Transverse colon (tissue), 4 donors: ENCODE data around the gene GPR139. TPM values are rescaled to one million over a fixed set of nuclear protein-coding genes. Genes with fewer than 3 reads are reported as not detected.

Experiments used
- DNase-seq: peaks from one replicate; pipeline ENCODE4 v3.0.0-alpha.2; 2019
- H3K27ac ChIP-seq, 4 donors: fragments of 200-600 bp; sonication (generic); 2 replicates each; pipeline ENCODE4 v1.5.1; 2016 to 2018; ENCODE audit warnings: inconsistent platforms in 4 of 4
- H3K27me3 ChIP-seq: fragments of 200-600 bp; sonication (generic); 2 replicates; pipeline ENCODE4 v1.5.1; 2017; ENCODE audit warnings: inconsistent platforms
- H3K36me3 ChIP-seq, 4 donors: fragments of 200-600 bp; sonication (generic); 2 replicates each; pipeline ENCODE4 v1.5.1; 2017 to 2019; ENCODE audit warnings: inconsistent platforms in 4 of 4
- H3K4me1 ChIP-seq, 4 donors: fragments of 200-600 bp; sonication (generic); 2 replicates each; pipeline ENCODE4 v1.5.1; 2017 to 2020; ENCODE audit warnings: inconsistent platforms in 4 of 4
- H3K4me3 ChIP-seq, 4 donors: fragments of 200-600 bp; sonication (generic); 1 replicate in 1 of 4; 2 replicates in 3 of 4; pipeline versions ENCODE4 v1.5.1 to v1.6.1; 2017 to 2019; ENCODE audit warnings: inconsistent platforms in 4 of 4
- H3K9me3 ChIP-seq, 2 donors: fragments of 200-600 bp; sonication (generic); 2 replicates each; pipeline ENCODE4 v1.5.1; 2017 to 2019; ENCODE audit warnings: inconsistent platforms in 2 of 2
- EP300 ChIP-seq: sonication (generic); formaldehyde crosslinking; IDR thresholded peaks from one replicate; pipeline ENCODE4 v1.6.1; 2017; ENCODE audit warnings: antibody characterized with exemption, low read depth
- POLR2A ChIP-seq: fragments of 450-650 bp; IDR thresholded peaks from one replicate; pipeline ENCODE4 v1.6.1; 2016; ENCODE audit warnings: antibody characterized with exemption, mild to moderate bottlenecking, moderate library complexity
- POLR2AphosphoS5 ChIP-seq, 3 donors: sonication (generic); formaldehyde crosslinking; IDR thresholded peaks; one replicate each; pipeline ENCODE4 v1.6.1; 2016; ENCODE audit warnings: antibody characterized with exemption in 3 of 3
- WGBS, 2 donors: methylation state at CpG; one replicate each; pipeline ENCODE4 v1.1.5; 2018; ENCODE audit warnings: low coverage in 1 of 2; 5-methylcytosine and 5-hydroxymethylcytosine counted together
- in situ Hi-C, 4 donors: fragments of 200-750 bp; cut with MboI; loops; one replicate each; pipeline versions ENCODE4 v1.15.0 to v1.15.1; 2017; ENCODE audit warnings: low sequenced_read_pairs in 3 of 4, low pct_ligation_motif_present in 1 of 4, low pct_unique_long_range_greater_than_20kb in 1 of 4
- intact Hi-C: fragments of 100-400 bp; cut with DNase I; formaldehyde crosslinking; loops from one replicate; pipeline ENCODE4 v1.15.1; 2023; ENCODE audit warnings: low total_unique reads
- total RNA-seq, 4 donors: library from RNA; depleted of rRNA; stranded (reverse); fragments of >200 nt; gene quantifications; one replicate each; pipeline ENCODE4 v1.1.0, GENCODE V29; 2016
- TF ChIP-seq, protein P1 (sequence below), 5 experiments: fragments of 200-600 bp in 3 of 5; fragments of 450-650 bp in 2 of 5; sonication (generic) in 3 of 5; IDR thresholded peaks; 1 replicate in 2 of 5; 2 replicates in 3 of 5; pipeline ENCODE4 v1.5.1; 2016 to 2017; ENCODE audit warnings: antibody characterized with exemption in 5 of 5, inconsistent platforms in 3 of 5, mild to moderate bottlenecking in 2 of 5, moderate library complexity in 1 of 5

GPR139 gene
- total RNA-seq, 4 donors from 2014 or later: not detected

- 73 to 80% methylated on average over 3 of the region's 3 CpGs for WGBS, 2 donors
- DNase-seq: no peak
- no peaks in the 10 kb centered on the region for H3K27me3 ChIP-seq
- intact Hi-C loops (no loop called here), in situ Hi-C loops (no loop called here)
- no peak for TF ChIP-seq POLR2AphosphoS5 (IDR thresholded peaks at IDR 0.05)
- TF ChIP-seq EP300: no peak
- TF ChIP-seq, protein P1, sequence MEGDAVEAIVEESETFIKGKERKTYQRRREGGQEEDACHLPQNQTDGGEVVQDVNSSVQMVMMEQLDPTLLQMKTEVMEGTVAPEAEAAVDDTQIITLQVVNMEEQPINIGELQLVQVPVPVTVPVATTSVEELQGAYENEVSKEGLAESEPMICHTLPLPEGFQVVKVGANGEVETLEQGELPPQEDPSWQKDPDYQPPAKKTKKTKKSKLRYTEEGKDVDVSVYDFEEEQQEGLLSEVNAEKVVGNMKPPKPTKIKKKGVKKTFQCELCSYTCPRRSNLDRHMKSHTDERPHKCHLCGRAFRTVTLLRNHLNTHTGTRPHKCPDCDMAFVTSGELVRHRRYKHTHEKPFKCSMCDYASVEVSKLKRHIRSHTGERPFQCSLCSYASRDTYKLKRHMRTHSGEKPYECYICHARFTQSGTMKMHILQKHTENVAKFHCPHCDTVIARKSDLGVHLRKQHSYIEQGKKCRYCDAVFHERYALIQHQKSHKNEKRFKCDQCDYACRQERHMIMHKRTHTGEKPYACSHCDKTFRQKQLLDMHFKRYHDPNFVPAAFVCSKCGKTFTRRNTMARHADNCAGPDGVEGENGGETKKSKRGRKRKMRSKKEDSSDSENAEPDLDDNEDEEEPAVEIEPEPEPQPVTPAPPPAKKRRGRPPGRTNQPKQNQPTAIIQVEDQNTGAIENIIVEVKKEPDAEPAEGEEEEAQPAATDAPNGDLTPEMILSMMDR (IDR thresholded peaks at IDR 0.05): no peak
- no peak for TF ChIP-seq POLR2A
- H3K27ac ChIP-seq: no peak overlapping the region
- no peaks in the 10 kb centered on the region for H3K4me1 ChIP-seq
- H3K4me3 ChIP-seq: no peak overlapping the region
- no peaks in the 10 kb centered on the region for H3K36me3 ChIP-seq
- H3K9me3 ChIP-seq: no peaks in the 10 kb centered on the region
Observed at GRCh38 chr16:20111143-20111542, 37.5 kb upstream of the GPR139 start.

- H3K36me3 ChIP-seq: no peaks in the 10 kb centered on the region
- H3K4me1 ChIP-seq: no peaks in the 10 kb centered on the region
- no peak overlapping the region for H3K4me3 ChIP-seq
- intact Hi-C loops: no loop called here
- H3K9me3 ChIP-seq: no peaks in the 10 kb centered on the region
- no peak overlapping the region for H3K27ac ChIP-seq
- H3K27me3 ChIP-seq: no peaks in the 10 kb centered on the region
- DNase-seq: no peak
- in situ Hi-C loops: no loop called here
- TF ChIP-seq EP300: no peak
- TF ChIP-seq, protein P1 (IDR thresholded peaks at IDR 0.05): no peak
- TF ChIP-seq POLR2A: no peak
- TF ChIP-seq POLR2AphosphoS5 (IDR thresholded peaks at IDR 0.05): no peak
- WGBS, 2 donors: 56 to 63% methylated on average over 1 to 2 of the region's 2 CpGs
Observed at GRCh38 chr16:20107083-20107482, 33.4 kb upstream of the GPR139 start.

GRCh38 chr16:20104563-20105183, 31.0 kb upstream of the GPR139 start:
- in situ Hi-C loops (no loop called here), intact Hi-C loops (no loop called here)
- 43 to 48% methylated on average over 4 of the region's 4 CpGs for WGBS, 2 donors

GRCh38 chr16:20102521-20102920, 28.8 kb upstream of the GPR139 start:
- no peak for DNase-seq
- Histone ChIP-seq H3K9me3 (no peaks in the 10 kb centered on the region), H3K27ac (no peak overlapping the region), H3K27me3 (no peaks in the 10 kb centered on the region), H3K4me3 (no peak overlapping the region), H3K36me3 (no peaks in the 10 kb centered on the region), H3K4me1 (no peaks in the 10 kb centered on the region)
- in situ Hi-C loops (no loop called here), intact Hi-C loops (no loop called here)
- 66 to 100% methylated on average over 1 of the region's 1 CpG for WGBS, 2 donors
- no peak for TF ChIP-seq POLR2AphosphoS5 (IDR thresholded peaks at IDR 0.05)
- TF ChIP-seq POLR2A: no peak
- TF ChIP-seq, protein P1 (IDR thresholded peaks at IDR 0.05): no peak
- no peak for TF ChIP-seq EP300

More at GRCh38 chr16:20104563-20105183, 31.0 kb upstream of the GPR139 start:
- Histone ChIP-seq H3K4me1 (no peaks in the 10 kb centered on the region), H3K9me3 (no peaks in the 10 kb centered on the region), H3K27ac (no peak overlapping the region), H3K4me3 (no peak overlapping the region), H3K27me3 (no peaks in the 10 kb centered on the region), H3K36me3 (no peaks in the 10 kb centered on the region)
- TF ChIP-seq POLR2A (no peak), EP300 (no peak), POLR2AphosphoS5 (IDR thresholded peaks at IDR 0.05) (no peak)
- TF ChIP-seq, protein P1 (IDR thresholded peaks at IDR 0.05): no peak
- DNase-seq: no peak
